ENCODE measurements around the gene MCAT.
A peak's percentile ranks its signal among the peaks of the same experiment; 100 is the strongest.

MCAT gene

GRCh38 chr22:43142880-43143562 lies at the start of gene MCAT:
MCAT (minus strand) TSS chr22:43143398; CDS start chr22:43143348, 50 bp downstream.
- DNase-seq: peak; percentile 62 to 82

- DNase-seq: no peak
Observed at GRCh38 chr22:43191831-43192230, 48.6 kb upstream of the MCAT start.

- no peak for DNase-seq
Observed at GRCh38 chr22:43188829-43189545, 45.8 kb upstream of the MCAT start.

GRCh38 chr22:43187171-43188099 lies 44.2 kb upstream of the MCAT start:
- peak; percentile 89 to 97 for DNase-seq

GRCh38 chr22:43186272-43187170 lies 43.3 kb upstream of the MCAT start, which contains the start of gene TTLL12:
TTLL12 (minus strand) TSS chr22:43187134; CDS start chr22:43187069, 65 bp downstream.
- peak; percentile 43 to 46 for DNase-seq

GRCh38 chr22:43185860-43186261 lies 42.7 kb upstream of the MCAT start:
- DNase-seq: no peak

- DNase-seq: peak; percentile 57 to 83
Observed at GRCh38 chr22:43183496-43184277, 40.5 kb upstream of the MCAT start.

- DNase-seq: no peak
Observed at GRCh38 chr22:43182726-43183125, 39.5 kb upstream of the MCAT start.

GRCh38 chr22:43182118-43182517 lies 38.9 kb upstream of the MCAT start:
- no peak for DNase-seq

GRCh38 chr22:43181321-43182076 lies 38.3 kb upstream of the MCAT start:
- no peak for DNase-seq

- DNase-seq: no peak
Observed at GRCh38 chr22:43180670-43181069, 37.5 kb upstream of the MCAT start.

GRCh38 chr22:43179911-43180195 lies 36.7 kb upstream of the MCAT start:
- no peak for DNase-seq

GRCh38 chr22:43179146-43179910 lies 36.1 kb upstream of the MCAT start:
- DNase-seq: no peak

GRCh38 chr22:43177479-43177878 lies 34.3 kb upstream of the MCAT start:
- DNase-seq: no peak

- no peak for DNase-seq
Observed at GRCh38 chr22:43176090-43176489, 32.9 kb upstream of the MCAT start.

GRCh38 chr22:43174941-43175531 lies 31.8 kb upstream of the MCAT start:
- no peak for DNase-seq

- DNase-seq: no peak
Observed at GRCh38 chr22:43173976-43174720, 30.9 kb upstream of the MCAT start.

- no peak for DNase-seq
Observed at GRCh38 chr22:43173566-43173965, 30.4 kb upstream of the MCAT start.

GRCh38 chr22:43172191-43172590 lies 29.0 kb upstream of the MCAT start:
- no peak for DNase-seq

Data from inflammatory macrophage treated with lipopolysaccharide for 1 hour (primary cell).